HEK293 (cell line): Measurements from ENCODE around the gene ARL3.

Source experiments
- CTCF ChIA-PET: fragments of 350-600 bp; formaldehyde crosslinking; extraction: SDS; loops from one replicate; lab custom pipeline; 2021; ENCODE audit warnings: antibody characterized with exemption; lab: Yijun Ruan, JAX
- POLR2A ChIA-PET: fragments of 300-600 bp; formaldehyde crosslinking; extraction: SDS; loops from one replicate; lab custom pipeline; 2020; ENCODE audit warnings: antibody characterized with exemption, inconsistent platforms; lab: Yijun Ruan, JAX
- H3K27ac ChIP-seq: fragments of 200-500 bp; sonication (Bioruptor generic); 2 replicates; pipeline ENCODE4 v1.5.1; 2014; ENCODE audit warnings: low read depth, low read length, control low read depth, inconsistent platforms; ENCODE audit errors: extremely low read depth
- H3K36me3 ChIP-seq, 2 experiments: fragments of 200-500 bp in 1 of 2; sonication (Bioruptor generic) in 1 of 2; 1 replicate in 1 of 2; 2 replicates in 1 of 2; pipeline ENCODE4 v1.5.1; 2014 to 2017; ENCODE audit warnings: inconsistent platforms in 2 of 2, low read length in 2 of 2; ENCODE audit not compliant: control insufficient read depth in 2 of 2, insufficient read depth in 1 of 2
- H3K4me1 ChIP-seq: fragments of 200-500 bp; sonication (Bioruptor generic); 2 replicates; pipeline ENCODE4 v1.5.1; 2014; ENCODE audit warnings: mild to moderate bottlenecking, low read length, inconsistent platforms; ENCODE audit not compliant: control insufficient read depth, insufficient read depth
- H3K4me3 ChIP-seq: 2 replicates; pipeline ENCODE4 v1.5.1; 2011; ENCODE audit warnings: low read depth, mild to moderate bottlenecking, control low read depth, low read length, moderate library complexity
- H3K9me3 ChIP-seq: fragments of 200-500 bp; sonication (Bioruptor generic); 2 replicates; pipeline ENCODE4 v1.5.1; 2014; ENCODE audit warnings: low read depth, low read length, inconsistent platforms; ENCODE audit not compliant: control insufficient read depth, insufficient read depth
- KLF1 ChIP-seq: fragments of 450-650 bp; formaldehyde crosslinking; IDR thresholded peaks from 2 replicates; pipeline ENCODE4 v1.5.1; 2016; ENCODE audit warnings: missing biosample characterization, missing genetic modification characterization
- KLF8 ChIP-seq: fragments of 450-650 bp; formaldehyde crosslinking; IDR thresholded peaks from 2 replicates; pipeline ENCODE4 v1.5.1; 2016; ENCODE audit warnings: missing biosample characterization, missing genetic modification characterization
- MZF1 ChIP-seq: fragments of 450-650 bp; formaldehyde crosslinking; IDR thresholded peaks from 2 replicates; pipeline ENCODE4 v1.5.1; 2017; ENCODE audit warnings: missing biosample characterization, missing genetic modification characterization, borderline replicate concordance
- OVOL3 ChIP-seq: fragments of 450-650 bp; formaldehyde crosslinking; IDR thresholded peaks from 2 replicates; pipeline ENCODE4 v1.5.1; 2016; ENCODE audit warnings: missing biosample characterization, missing genetic modification characterization
- ZBTB11 ChIP-seq: fragments of 450-650 bp; formaldehyde crosslinking; conservative IDR thresholded peaks from 2 replicates; pipeline ENCODE4 v1.5.1; 2016; ENCODE audit warnings: low read depth, missing biosample characterization, missing genetic modification characterization
- ZNF146 ChIP-seq: fragments of 450-650 bp; formaldehyde crosslinking; IDR thresholded peaks from 2 replicates; pipeline ENCODE4 v1.5.1; 2016; ENCODE audit warnings: missing biosample characterization, missing genetic modification characterization
- ZNF157 ChIP-seq: fragments of 450-650 bp; formaldehyde crosslinking; IDR thresholded peaks from 2 replicates; pipeline ENCODE4 v1.5.1; 2016; ENCODE audit warnings: missing biosample characterization, missing genetic modification characterization
- ZNF223 ChIP-seq: fragments of 450-650 bp; formaldehyde crosslinking; IDR thresholded peaks from 2 replicates; pipeline ENCODE4 v1.5.1; 2016; ENCODE audit warnings: missing biosample characterization, missing genetic modification characterization
- ZNF274 ChIP-seq, 2 experiments: fragments of 200-500 bp in 1 of 2; fragments of 450-650 bp in 1 of 2; sonication (Bioruptor generic) in 1 of 2; formaldehyde crosslinking in 1 of 2; IDR thresholded peaks; 2 replicates each; pipeline versions ENCODE4 v1.5.1 to v1.6.1; 2014 to 2016; ENCODE audit warnings: borderline replicate concordance in 1 of 2, inconsistent platforms in 1 of 2, low read length in 1 of 2, missing biosample characterization in 1 of 2, missing genetic modification characterization in 1 of 2
- ZNF341 ChIP-seq: fragments of 450-650 bp; formaldehyde crosslinking; IDR thresholded peaks from 2 replicates; pipeline ENCODE4; 2016; ENCODE audit warnings: low read depth, missing biosample characterization, missing genetic modification characterization
- ZNF433 ChIP-seq: fragments of 450-650 bp; formaldehyde crosslinking; IDR thresholded peaks from 2 replicates; pipeline ENCODE4 v1.5.1; 2016; ENCODE audit warnings: missing biosample characterization, missing genetic modification characterization, low read depth
- ZNF488 ChIP-seq: fragments of 450-650 bp; formaldehyde crosslinking; IDR thresholded peaks from 2 replicates; pipeline ENCODE4 v1.5.1; 2016; ENCODE audit warnings: missing biosample characterization, missing genetic modification characterization
- ZNF596 ChIP-seq: fragments of 450-650 bp; IDR thresholded peaks from 2 replicates; pipeline ENCODE4 v1.5.0; 2018; ENCODE audit warnings: missing biosample characterization, mild to moderate bottlenecking, missing genetic modification characterization, moderate library complexity
- ZNF624 ChIP-seq: fragments of 450-650 bp; formaldehyde crosslinking; IDR thresholded peaks from 2 replicates; pipeline ENCODE4 v1.5.1; 2017; ENCODE audit warnings: missing biosample characterization, missing genetic modification characterization
- ZNF670 ChIP-seq: fragments of 450-650 bp; formaldehyde crosslinking; IDR thresholded peaks from 2 replicates; pipeline ENCODE4 v1.5.1; 2016; ENCODE audit warnings: missing biosample characterization, missing genetic modification characterization, low read depth
- ZNF777 ChIP-seq: fragments of 450-650 bp; formaldehyde crosslinking; IDR thresholded peaks from 2 replicates; pipeline ENCODE4 v1.5.1; 2017; ENCODE audit warnings: missing biosample characterization, missing genetic modification characterization, borderline replicate concordance
- ZNF830 ChIP-seq: fragments of 450-650 bp; IDR thresholded peaks from 2 replicates; pipeline ENCODE4 v1.5.0; 2018; ENCODE audit warnings: missing biosample characterization, missing genetic modification characterization, low read depth, mild to moderate bottlenecking, moderate library complexity
- ZSCAN30 ChIP-seq: fragments of 450-650 bp; IDR thresholded peaks from 2 replicates; pipeline ENCODE4 v1.5.1; 2018; ENCODE audit warnings: missing biosample characterization, mild to moderate bottlenecking, missing genetic modification characterization, moderate library complexity

Gene ARL3

DNA sequence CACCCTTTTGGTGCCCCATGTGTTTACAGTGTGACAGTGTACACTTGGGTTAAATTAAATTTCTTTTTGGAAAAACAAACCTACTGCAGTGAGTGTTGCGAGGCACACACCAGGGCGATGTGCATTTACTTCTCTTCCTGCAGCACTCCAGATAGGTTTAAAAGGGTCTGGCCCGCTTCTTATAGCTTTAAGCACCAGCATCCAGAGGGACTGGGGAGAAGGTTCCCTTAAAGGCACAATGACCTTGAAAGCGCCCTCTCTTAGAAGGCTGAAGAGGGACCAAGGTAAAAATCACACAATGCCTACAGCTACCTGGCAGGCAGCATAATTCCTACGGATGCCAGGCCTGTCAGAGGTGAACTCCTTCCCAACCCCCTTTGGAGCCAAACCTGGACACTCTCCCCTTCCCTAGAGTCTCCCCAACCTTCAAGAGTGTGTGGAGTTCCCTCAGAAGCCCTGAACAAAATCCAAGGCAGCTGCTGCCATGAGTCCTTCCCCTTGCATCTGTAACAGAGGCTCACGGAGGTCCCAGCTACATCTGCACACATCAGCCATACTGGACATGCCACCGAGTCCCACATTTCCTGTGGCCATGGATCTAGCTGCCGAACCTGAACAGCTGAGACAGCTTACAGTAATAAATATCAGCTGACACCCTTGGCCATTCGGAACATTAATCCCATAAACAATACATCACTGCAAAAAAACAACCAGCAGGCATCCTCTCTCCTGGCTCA, 36.7 kb downstream of the ARL3 start:
- ChIA-PET POLR2A (interaction anchor here (2.2 to 2.5 kb wide), 2 partner anchors 37 kb away, joined by 10 to 13 read pairs; partner anchors contain the start of genes ARL3 and SFXN2), CTCF (interaction anchor here (0.6 to 7.2 kb wide), 15 partner anchors 8 to 284 kb away, joined by 3 to 57 read pairs (median 4); partner anchors contain the start of genes ARL3 and SFXN2)
- Histone ChIP-seq H3K4me1 (peaks cover 15% of the 10 kb centered on the region), H3K9me3 (no peaks in the 10 kb centered on the region), H3K4me3 (no peak overlapping the region), H3K27ac (no peak overlapping the region), H3K36me3 (peaks cover 0 to 16% of the 10 kb centered on the region in 2 experiments; a peak in 1 of 3 replicates)
- TF ChIP-seq ZNF146 (tag by site-specific recombination) (no peak), ZNF488 (tag by site-specific recombination) (no peak), KLF8 (tag by site-specific recombination) (no peak), ZNF223 (tag by site-specific recombination) (no peak), OVOL3 (no peak), ZSCAN30 (tag by site-specific recombination) (no peak), ZNF274 (IDR thresholded peaks at IDR 0.05; ENCODE audit: low read length) (no peak), ZNF274 (tag by site-specific recombination; IDR thresholded peaks at IDR 0.05; ENCODE audit: borderline replicate concordance) (no peak), ZNF157 (no peak), ZNF341 (tag by site-specific recombination) (no peak), ZNF433 (no peak), ZNF830 (tag by site-specific recombination) (no peak), MZF1 (tag by site-specific recombination) (no peak), ZNF624 (tag by site-specific recombination) (no peak), ZNF596 (tag by site-specific recombination) (no peak), ZBTB11 (tag by site-specific recombination) (no peak), ZNF670 (tag by site-specific recombination) (no peak), ZNF777 (tag by site-specific recombination) (no peak)

DNA sequence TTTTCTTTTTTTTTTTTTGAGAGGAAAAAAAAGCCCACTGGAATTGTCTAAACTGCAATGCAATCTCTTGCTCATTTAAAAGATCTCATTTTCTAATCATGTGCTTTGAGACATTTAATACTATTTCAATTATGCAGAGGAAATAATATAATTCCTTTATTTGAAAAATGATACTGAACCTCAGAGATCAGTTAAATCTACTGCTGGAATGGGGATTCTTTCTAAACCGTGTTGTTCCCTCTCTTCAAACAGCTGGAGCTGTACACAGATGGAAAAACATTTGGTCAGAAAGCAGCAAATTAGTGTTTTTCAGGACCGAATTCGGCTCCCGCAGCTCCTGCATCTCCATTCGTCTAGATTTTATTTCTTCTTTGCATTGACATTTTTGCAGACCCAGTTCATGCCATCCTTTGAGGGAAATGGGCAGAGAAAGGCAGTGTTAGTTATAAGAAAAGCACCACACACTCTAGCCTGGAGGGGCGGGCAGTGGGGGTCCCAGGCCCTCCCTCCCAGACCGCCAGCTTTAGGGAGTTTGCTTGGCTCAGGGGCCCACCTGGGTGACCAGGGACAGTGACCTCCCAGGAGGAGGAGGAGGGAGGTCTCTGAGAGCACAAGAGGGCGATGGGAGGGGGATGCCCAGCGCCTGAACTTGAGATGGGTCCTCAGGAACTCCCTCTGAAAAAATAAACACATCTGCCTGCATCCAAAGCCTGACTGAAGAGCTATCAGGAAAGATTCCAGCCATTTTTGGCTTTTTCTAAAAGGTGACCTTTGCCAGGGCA, 37.5 kb downstream of the ARL3 start:
- TF ChIP-seq KLF1, result 0 out of 2 replicates have a peak, but pooled peaks have one; percentile 22
- no peak for TF ChIP-seq ZBTB11 (tag by site-specific recombination)
- H3K4me1 ChIP-seq, result peaks cover 15% of the 10 kb centered on the region
- POLR2A ChIA-PET, result interaction anchor here (0.7 to 2.3 kb wide), 4 partner anchors 16 to 198 kb away, joined by 3 to 13 read pairs (median 6); partner anchors contain the start of genes ARL3 and SFXN2
- CTCF ChIA-PET, result interaction anchor here (0.6 to 7.2 kb wide), 9 partner anchors 8 to 103 kb away, joined by 3 to 57 read pairs (median 4); partner anchors contain the start of genes ARL3 and SFXN2
- peaks cover 0 to 9% of the 10 kb centered on the region in 2 experiments; a peak in 1 of 3 replicates for H3K36me3 ChIP-seq
- H3K27ac ChIP-seq, result no peak overlapping the region; the same call in 1 of the 2 replicates
- no peak overlapping the region for H3K4me3 ChIP-seq
- no peaks in the 10 kb centered on the region for H3K9me3 ChIP-seq
